Cardiac fibroblast (primary cell): ENCODE measurements around the gene MRPL21.
"Not testable (repeated sequence)": the region's sequence is repeated elsewhere in the genome, so short reads cannot be mapped to it uniquely, and the experiment has no call there.

Source experiments
- DNase-seq, 2 donors: peaks; one replicate each; pipeline versions ENCODE4 v3.0.0 to v3.0.0-alpha.2; 2010; ENCODE audit warnings: low read depth in 2 of 2
- H3K4me3 ChIP-seq, 2 donors: replicated peaks in 1 of 2; 1 replicate in 1 of 2; 2 replicates in 1 of 2; pipeline ENCODE4 v1.5.1; 2011; ENCODE audit warnings: low read depth in 2 of 2, low read length in 2 of 2, mild to moderate bottlenecking in 2 of 2, moderate library complexity in 1 of 2
- CTCF ChIP-seq: IDR thresholded peaks from one replicate; pipeline ENCODE4 v1.5.1; 2011; ENCODE audit warnings: low read depth, mild to moderate bottlenecking, low read length, inconsistent platforms

Gene MRPL21

GRCh38 chr11:68859123-68859522, 44.5 kb downstream of the MRPL21 start:
- no peak for DNase-seq
- no peak for TF ChIP-seq CTCF
- H3K4me3 ChIP-seq = no peak overlapping the region

- no peak overlapping the region for H3K4me3 ChIP-seq
- no peak for DNase-seq
Observed at GRCh38 chr11:68857037-68857586, 46.5 kb downstream of the MRPL21 start.

GRCh38 chr11:68856425-68857030, 47.1 kb downstream of the MRPL21 start:
- H3K4me3 ChIP-seq, DNase-seq: not testable (repeated sequence)

More at GRCh38 chr11:68857037-68857586, 46.5 kb downstream of the MRPL21 start:
- TF ChIP-seq CTCF = no peak

GRCh38 chr11:68855205-68855981, 48.2 kb downstream of the MRPL21 start:
- peak overlapping the region; percentile 43 to 48 for H3K4me3 ChIP-seq
- DNase-seq = peak; percentile 13 to 41
- TF ChIP-seq CTCF = no peak

- H3K4me3 ChIP-seq = no peak overlapping the region
- no peak for TF ChIP-seq CTCF
- no peak for DNase-seq
Observed at GRCh38 chr11:68854273-68854958, 49.2 kb downstream of the MRPL21 start.

GRCh38 chr11:68852628-68853027, 51.0 kb downstream of the MRPL21 start:
- DNase-seq = no peak
- no peak overlapping the region for H3K4me3 ChIP-seq
- TF ChIP-seq CTCF = no peak

- no peak for DNase-seq
- no peak overlapping the region for H3K4me3 ChIP-seq
- no peak for TF ChIP-seq CTCF
Observed at GRCh38 chr11:68848429-68848828, 55.2 kb downstream of the MRPL21 start.
